Tongue (tissue), 2 donors: ENCODE results near the gene ANO2. TPM values are rescaled to one million over a fixed set of nuclear protein-coding genes. Genes with fewer than 3 reads are reported as not detected.
"Not testable (repeated sequence)": the region's sequence is repeated elsewhere in the genome, so short reads cannot be mapped to it uniquely, and the experiment has no call there.

ENCODE experiments used
- DNase-seq: peaks from one replicate; pipeline ENCODE4 v3.0.0-alpha.2; 2015
- total RNA-seq: library from RNA; depleted of rRNA; stranded (reverse); fragments of >200 nt; gene quantifications from one replicate; pipeline ENCODE4 v1.2.3, GENCODE V29; 2014

ANO2 gene
- total RNA-seq, 1 donor from 2014 or later: 4.8 TPM

DNA sequence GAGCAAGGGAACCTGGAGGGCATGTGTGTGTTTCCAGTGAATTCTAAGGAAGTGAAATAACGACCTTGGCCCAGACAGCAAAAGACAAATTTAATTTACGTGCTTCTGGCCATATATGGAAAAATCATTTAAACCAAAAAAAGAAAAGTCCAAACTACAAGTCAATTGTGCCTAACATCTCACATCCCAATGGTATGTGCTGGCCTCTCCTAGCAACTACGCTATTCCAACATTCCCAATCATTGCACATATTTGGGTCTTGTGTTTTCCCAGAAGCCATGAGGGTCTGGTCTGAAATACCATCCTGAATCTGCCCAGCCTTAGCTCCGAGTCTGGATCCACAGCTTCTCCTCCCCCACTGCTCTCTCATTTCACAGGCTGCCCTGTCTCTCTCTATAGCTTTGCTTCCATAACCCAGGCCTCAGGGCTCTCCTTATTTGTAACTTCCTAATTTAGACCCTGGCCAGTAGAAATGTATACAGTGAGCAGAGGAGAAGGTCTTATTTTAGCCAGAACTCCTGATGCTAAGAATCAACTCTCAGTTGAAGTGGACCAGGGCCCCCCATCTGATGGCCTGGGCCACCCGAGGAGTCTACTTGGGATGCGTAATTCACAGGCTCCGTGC is 224.6 kb downstream of the ANO2 start:
- peak; percentile 37 for DNase-seq

GRCh38 chr12:5718680-5719079 is 226.4 kb downstream of the ANO2 start:
- no peak for DNase-seq

DNA sequence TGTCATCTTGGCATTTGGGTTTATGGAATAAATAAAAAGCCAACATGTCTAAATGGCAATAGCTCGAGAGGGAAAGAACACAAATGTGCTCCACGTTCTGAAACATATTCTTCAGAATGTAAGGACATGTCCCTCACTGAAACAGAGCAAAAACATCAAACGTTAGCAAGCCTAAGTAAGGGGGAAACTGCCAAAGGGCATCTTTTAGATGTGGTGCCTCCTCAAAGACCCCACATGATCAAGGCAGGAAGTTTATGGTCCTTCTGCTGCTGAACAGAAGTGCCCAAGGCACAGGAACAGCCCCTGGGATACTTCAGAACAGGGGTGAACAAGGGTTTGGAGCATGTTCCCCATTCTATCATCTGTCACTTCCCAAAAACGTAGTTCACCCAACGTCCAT is 227.0 kb downstream of the ANO2 start:
- no peak for DNase-seq

DNA sequence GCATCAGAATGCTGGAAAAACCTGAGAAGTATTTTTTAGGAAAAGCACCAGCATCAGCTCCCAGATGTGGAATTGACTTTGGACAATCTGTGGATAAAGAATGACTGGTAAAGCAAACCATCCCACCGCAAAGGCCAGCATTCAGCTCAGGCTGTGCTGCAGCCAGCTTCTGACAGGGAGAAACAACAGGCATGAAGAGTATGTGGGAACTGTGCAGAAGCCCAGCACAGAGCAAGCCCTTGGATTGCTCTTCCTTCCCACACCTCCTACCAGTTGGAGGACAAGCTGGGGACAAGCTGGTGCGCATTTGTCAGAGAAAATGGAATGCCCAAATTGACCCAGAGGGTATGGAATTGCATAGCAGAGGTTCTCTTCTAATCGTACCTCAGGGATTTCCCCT is 228.1 kb downstream of the ANO2 start:
- no peak for DNase-seq

- DNase-seq: no peak
Measured at GRCh38 chr12:5716201-5716600, 228.9 kb downstream of the ANO2 start.

DNA sequence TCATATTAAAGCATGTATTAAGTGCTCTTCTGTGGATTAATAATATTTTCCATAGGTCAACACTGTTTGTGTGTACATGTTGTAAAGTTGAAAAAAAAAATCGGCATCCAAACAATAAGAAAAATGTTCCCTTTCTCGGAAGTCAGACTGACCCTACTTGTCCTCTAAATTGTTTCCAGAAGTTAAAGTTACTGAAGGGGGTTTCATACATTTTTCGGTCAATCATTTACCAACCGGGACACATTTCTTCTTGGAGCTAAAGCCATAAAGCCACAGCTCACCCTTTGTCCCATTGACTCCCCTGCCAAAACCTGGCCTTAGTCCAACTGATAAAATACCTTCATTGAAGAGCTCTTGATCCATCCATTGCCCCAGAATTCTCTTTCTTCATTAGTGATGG is 230.0 kb downstream of the ANO2 start:
- no peak for DNase-seq

DNA sequence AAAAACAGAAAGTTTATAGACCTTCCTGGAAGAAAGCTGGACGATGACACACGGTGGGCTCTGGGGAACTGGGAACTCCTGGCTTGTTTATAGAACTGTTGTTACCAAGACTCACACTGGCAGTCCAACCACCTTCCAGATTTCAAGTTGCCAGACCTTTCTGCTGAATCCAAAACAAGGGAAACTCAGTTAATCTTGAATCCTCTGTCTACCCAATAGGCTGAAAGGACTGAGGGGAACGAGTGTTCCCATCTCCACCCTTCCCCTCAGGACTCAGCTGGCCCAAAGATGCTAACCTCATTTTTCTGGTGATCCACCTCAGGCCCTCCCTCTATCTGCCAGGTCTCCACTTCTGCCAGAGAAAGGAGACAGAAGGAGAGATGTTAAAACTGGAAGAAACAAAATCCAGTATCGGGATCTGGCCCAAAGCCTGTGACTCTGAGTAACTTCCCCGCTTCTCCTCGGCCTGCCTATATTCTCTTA is 231.4 kb downstream of the ANO2 start:
- DNase-seq: no peak

DNA sequence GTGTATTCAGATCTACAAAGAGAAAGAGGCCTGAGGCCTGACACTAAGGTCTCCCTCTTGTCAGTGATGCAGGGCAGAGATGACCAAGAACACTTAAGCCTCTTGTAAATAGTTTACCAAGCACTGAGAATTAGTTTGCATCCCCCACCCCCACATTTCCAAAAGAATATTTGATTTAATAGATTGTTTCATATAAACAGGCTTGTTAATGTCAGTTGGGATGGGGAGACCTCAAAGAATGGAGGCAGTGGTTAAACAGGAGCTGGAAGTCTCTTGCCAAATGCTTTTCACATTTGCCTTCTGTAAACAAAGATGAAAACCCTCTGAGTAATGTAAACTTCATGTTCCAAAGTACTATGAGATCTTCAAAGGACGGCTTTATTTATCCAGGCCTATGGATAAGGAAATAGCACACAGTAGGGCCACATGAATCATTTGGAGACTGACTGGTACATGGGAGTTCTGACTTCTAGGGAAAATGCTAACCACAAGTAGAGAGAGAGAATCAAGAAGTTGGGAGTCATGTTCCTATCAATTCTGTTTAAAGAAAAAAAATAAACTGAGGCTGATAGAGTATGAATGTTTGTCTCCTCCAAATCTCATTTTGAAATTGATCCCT is 234.7 kb downstream of the ANO2 start:
- DNase-seq: no peak

DNA sequence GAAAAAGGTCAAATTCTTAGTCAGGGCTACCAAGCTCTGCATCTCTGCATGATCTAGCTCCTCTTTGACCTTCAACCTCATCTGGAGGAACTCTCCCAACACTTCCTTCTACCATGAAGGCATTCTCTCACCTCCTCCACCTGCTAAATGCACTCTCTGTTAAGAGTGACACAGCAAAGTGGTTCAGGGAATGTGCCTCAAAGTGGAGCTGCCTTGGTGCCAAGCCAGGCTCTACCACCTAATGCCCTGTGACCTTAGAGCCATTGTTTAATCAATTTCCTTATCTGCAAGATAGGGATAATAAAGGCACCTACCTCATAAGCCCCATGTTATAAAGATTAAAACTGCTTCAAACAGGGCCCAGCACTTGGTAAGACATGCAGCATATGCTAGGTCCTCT is 236.7 kb downstream of the ANO2 start:
- no peak for DNase-seq

GRCh38 chr12:5706247-5706646 is 238.8 kb downstream of the ANO2 start:
- DNase-seq: no peak

DNA sequence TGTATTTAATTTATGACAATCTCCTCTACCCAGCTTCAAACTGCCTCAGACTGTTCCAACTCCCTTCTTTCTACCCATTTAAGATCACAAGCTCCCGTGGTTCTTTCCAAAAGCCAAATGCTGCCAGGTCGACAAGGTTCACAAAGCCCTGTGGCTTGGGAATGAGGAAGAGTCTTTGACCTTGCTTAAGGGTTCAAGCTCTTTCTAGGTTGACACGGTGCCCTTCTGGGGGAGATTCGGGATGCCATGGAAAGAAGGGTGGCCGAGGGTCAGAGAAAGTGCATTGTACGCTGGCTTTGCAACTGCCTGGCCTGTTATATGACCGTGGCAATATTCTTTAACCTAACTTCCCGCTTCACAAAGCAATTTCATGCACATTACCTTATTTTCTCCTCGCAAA is 239.3 kb downstream of the ANO2 start:
- no peak for DNase-seq

DNA sequence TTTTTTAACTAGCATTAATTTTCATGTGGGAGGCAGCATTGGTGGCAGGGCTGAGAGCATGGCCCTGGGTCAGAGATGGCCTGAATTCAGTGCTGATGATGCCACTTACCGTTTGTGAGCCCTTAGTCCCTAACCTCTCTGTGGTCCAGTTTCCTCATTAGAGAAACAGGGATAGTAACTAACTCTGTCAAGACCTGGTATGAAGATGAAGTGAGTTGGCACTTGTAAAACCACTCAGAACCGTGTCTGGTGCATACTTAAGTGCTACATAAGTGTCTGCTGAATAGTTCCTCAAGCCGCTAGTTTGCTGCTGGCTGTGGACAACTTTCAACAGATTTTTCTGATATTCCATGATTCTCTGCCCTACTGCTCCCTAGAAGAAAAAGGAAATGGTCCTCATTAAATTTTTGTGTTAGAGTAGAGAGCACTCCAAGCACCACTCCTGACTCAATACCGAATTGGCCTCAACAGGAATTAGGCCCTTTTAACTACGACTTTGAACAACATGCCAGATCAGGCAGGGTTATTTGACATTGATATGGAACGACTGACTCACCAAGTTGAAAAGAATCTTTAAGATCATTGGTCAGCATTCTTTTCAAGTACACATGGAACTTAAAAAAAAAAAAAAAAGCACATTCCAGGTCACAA is 250.2 kb downstream of the ANO2 start:
- no peak for DNase-seq

GRCh38 chr12:5692850-5693249 is 252.2 kb downstream of the ANO2 start:
- no peak for DNase-seq

GRCh38 chr12:5691943-5692342 is 253.1 kb downstream of the ANO2 start:
- no peak for DNase-seq

GRCh38 chr12:5690240-5690639 is 254.8 kb downstream of the ANO2 start:
- DNase-seq: no peak

DNA sequence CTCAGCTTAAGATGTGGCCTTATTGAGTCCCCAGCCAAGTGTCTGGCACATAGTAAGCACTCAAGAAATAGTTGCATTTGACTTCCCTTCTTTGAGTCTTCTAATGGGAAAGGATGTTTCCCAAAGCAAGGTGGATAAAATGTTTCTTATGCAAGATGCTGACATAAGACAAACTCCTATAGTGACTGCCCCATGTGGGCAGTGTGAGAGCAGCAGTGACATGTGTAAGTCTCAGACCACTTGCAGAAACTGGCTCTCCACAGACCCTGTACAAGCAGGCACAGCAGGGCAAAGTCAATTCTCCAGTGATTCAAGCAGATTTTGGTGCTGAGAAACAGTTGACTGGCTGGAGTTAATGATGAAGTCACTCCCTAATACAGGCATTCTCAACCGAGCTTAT is 255.3 kb downstream of the ANO2 start:
- no peak for DNase-seq

- no peak for DNase-seq
Measured at GRCh38 chr12:5688226-5688625, 256.8 kb downstream of the ANO2 start.

DNA sequence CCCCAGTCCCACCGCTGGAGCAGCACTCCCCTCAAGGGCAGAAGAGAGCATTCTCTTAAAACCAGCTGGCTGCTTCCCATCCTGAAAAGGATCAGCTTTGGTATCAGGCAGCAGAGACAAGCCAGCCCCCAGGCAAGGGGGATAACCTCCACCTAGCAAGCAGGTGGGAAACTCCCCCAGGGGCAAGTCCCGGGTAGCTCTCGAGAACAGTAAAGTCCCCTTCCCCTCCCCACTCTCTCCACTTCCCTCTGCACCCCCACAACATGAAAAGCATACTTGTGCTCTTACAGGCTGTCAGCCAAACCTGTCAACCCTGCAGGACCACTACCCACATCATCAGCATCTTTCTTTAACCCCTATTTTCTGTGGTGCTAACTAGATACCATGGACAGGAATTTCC is 259.1 kb downstream of the ANO2 start:
- DNase-seq: no peak

GRCh38 chr12:5684989-5685388 is 260.1 kb downstream of the ANO2 start:
- DNase-seq: no peak

DNA sequence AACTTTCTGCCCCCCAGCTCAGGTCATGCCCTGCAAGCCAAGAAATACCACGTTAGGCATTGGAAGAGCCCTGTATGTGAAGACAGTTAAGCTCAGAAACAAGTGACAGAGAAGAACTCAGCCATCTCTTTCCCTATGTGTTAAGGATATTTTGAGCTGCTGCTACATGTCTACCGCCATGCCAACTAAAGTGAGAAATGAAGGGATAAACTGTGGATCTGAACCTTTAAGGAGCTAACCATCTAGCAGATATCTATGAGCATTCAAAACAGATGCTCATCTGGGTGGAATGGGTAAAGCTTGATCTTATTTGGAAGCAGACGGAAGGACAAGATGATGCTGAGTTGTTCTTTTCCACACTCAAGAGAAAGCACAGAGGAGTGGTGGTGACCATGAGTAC is 262.5 kb downstream of the ANO2 start:
- no peak for DNase-seq

DNA sequence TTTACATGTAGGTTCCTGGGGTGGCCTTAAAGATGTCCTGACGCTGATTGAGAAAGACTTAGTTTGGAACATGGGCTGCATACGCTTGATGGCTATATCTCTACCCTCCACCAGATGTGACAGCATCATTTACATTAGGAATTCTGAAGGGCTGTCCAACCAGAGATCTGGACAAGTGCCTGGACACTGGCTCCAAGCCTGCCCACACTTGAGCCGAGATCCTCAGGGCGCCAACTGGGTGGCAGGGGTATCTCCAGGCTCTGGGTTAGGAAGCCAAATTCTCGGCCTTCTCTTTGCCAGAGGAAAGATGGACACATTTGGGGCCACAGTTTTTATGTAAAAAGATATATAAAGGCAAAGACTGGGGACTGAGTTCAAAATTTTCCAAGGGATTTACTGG is 266.9 kb downstream of the ANO2 start:
- DNase-seq: no peak

DNA sequence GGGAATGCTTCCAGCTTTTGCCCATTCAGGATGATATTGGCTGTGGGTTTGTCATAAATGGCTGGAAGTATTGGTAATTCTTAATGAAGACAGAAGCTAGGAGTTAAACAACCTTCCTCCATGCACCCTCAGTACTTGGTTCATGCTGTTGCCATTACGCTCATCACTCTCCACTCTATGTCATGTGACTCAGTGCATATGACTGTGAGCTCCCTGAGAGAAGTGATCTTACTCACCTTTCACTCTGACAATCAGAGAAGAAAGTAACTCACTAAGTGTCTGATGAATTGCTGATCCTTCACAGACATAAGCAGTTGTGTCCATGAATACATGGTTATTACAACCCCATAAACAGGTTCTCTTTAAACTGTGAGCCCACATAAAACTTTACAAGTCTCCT is 275.4 kb downstream of the ANO2 start:
- DNase-seq: not testable (repeated sequence)

GRCh38 chr12:5665615-5666014 is 279.4 kb downstream of the ANO2 start:
- DNase-seq: no peak

GRCh38 chr12:5661811-5662210 is 283.2 kb downstream of the ANO2 start:
- DNase-seq: peak; percentile 92
